Activated B cell treated with CpG ODN at 0.5 μM for 24 hours (primary cell): ENCODE results near the gene NR2C1. TPM values are rescaled to one million over a fixed set of nuclear protein-coding genes. Genes with fewer than 3 reads are reported as not detected.

Source experiments
- ATAC-seq: fragments of 200-7000 bp; cut with Tn5 transposase; one replicate; pipeline ENCODE4 v1.10.0; 2021; ENCODE audit warnings: low read depth, mild to moderate bottlenecking, moderate library complexity
- CTCF ChIA-PET: fragments of 350-600 bp; sonication (Branson Sonifier 250); formaldehyde crosslinking; loops from one replicate; lab custom pipeline; 2021; ENCODE audit warnings: antibody characterized with exemption; lab: Charles Lee
- POLR2A ChIA-PET: fragments of 350-600 bp; sonication (Branson Sonifier 250); formaldehyde crosslinking; loops from one replicate; lab custom pipeline; 2021; ENCODE audit warnings: antibody characterized with exemption; lab: Charles Lee
- DNase-seq: peaks from one replicate; pipeline ENCODE4 v3.0.0; 2022
- H3K27ac Mint-ChIP-seq: one replicate; pipeline ENCODE4 v1.8.0; 2020; ENCODE audit warnings: mixed read lengths
- H3K27me3 Mint-ChIP-seq: one replicate; pipeline ENCODE4 v1.8.0; 2021; ENCODE audit warnings: mixed read lengths
- H3K36me3 Mint-ChIP-seq: one replicate; pipeline ENCODE4 v1.8.0; 2021; ENCODE audit warnings: low read depth, mixed read lengths
- H3K4me1 Mint-ChIP-seq: one replicate; pipeline ENCODE4 v1.8.0; 2021; ENCODE audit warnings: mixed read lengths
- H3K4me3 Mint-ChIP-seq: one replicate; pipeline ENCODE4 v1.8.0; 2020; ENCODE audit warnings: mild to moderate bottlenecking, mixed read lengths
- H3K9me3 Mint-ChIP-seq: one replicate; pipeline ENCODE4 v1.8.0; 2020; ENCODE audit warnings: mixed read lengths
- CTCF ChIP-seq: fragments of 200-600 bp; IDR thresholded peaks from one replicate; pipeline ENCODE4 v1.8.0; 2022; ENCODE audit warnings: antibody characterized with exemption, mild to moderate bottlenecking
- intact Hi-C: fragments of 100-400 bp; cut with micrococcal nuclease; formaldehyde crosslinking; loops from one replicate; pipeline ENCODE4 v1.15.1; 2024
- total RNA-seq: library from RNA; stranded (reverse); gene quantifications from 2 replicates; pipeline ENCODE4 v1.2.3, GENCODE V29; 2022

The NR2C1 gene
- total RNA-seq, 1 donor from 2014 or later = 30.8 TPM

GRCh38 chr12:95057424-95057823 lies 16.0 kb downstream of the NR2C1 start:
- CTCF ChIA-PET = no interaction called here
- no peak for TF ChIP-seq CTCF
- H3K36me3 Mint-ChIP-seq = peaks cover 57% of the 10 kb centered on the region

GRCh38 chr12:95055057-95055456 lies 18.4 kb downstream of the NR2C1 start:
- Mint-ChIP-seq H3K9me3 (no peaks in the 10 kb centered on the region), H3K27me3 (no peaks in the 10 kb centered on the region), H3K27ac (no peak overlapping the region), H3K36me3 (peaks cover 60% of the 10 kb centered on the region), H3K4me3 (no peak overlapping the region), H3K4me1 (no peaks in the 10 kb centered on the region)
- CTCF ChIA-PET = no interaction called here
- DNase-seq (no peak), ATAC-seq (no peak)
- no peak for TF ChIP-seq CTCF
- POLR2A ChIA-PET = no interaction called here
- intact Hi-C loops = no loop called here

More at GRCh38 chr12:95057424-95057823, 16.0 kb downstream of the NR2C1 start:
- intact Hi-C loops = no loop called here
- Mint-ChIP-seq H3K9me3 (no peaks in the 10 kb centered on the region), H3K27ac (no peak overlapping the region), H3K27me3 (no peaks in the 10 kb centered on the region), H3K4me1 (no peaks in the 10 kb centered on the region), H3K4me3 (no peak overlapping the region)
- no peak for ATAC-seq
- no peak for DNase-seq
- POLR2A ChIA-PET = no interaction called here

- ChIA-PET CTCF (no interaction called here), POLR2A (no interaction called here)
- Mint-ChIP-seq H3K9me3 (no peaks in the 10 kb centered on the region), H3K27ac (no peak overlapping the region), H3K4me3 (no peak overlapping the region), H3K36me3 (peaks cover 59% of the 10 kb centered on the region), H3K4me1 (no peaks in the 10 kb centered on the region), H3K27me3 (no peaks in the 10 kb centered on the region)
- DNase-seq (no peak), ATAC-seq (no peak)
- no peak for TF ChIP-seq CTCF
- intact Hi-C loops = no loop called here
Observed at GRCh38 chr12:95054206-95054605, 19.2 kb downstream of the NR2C1 start.

- no peak for TF ChIP-seq CTCF
- Mint-ChIP-seq H3K4me1 (no peaks in the 10 kb centered on the region), H3K27me3 (no peaks in the 10 kb centered on the region), H3K4me3 (no peak overlapping the region), H3K9me3 (no peaks in the 10 kb centered on the region), H3K27ac (no peak overlapping the region), H3K36me3 (peaks cover 69% of the 10 kb centered on the region)
- ATAC-seq (no peak), DNase-seq (no peak)
- intact Hi-C loops = no loop called here
- CTCF ChIA-PET = no interaction called here
- POLR2A ChIA-PET = no interaction called here
Observed at GRCh38 chr12:95051241-95051640, 22.2 kb downstream of the NR2C1 start.

- Mint-ChIP-seq H3K4me3 (no peak overlapping the region), H3K27me3 (no peaks in the 10 kb centered on the region), H3K4me1 (peaks cover 2% of the 10 kb centered on the region), H3K9me3 (no peaks in the 10 kb centered on the region), H3K36me3 (peaks cover 50% of the 10 kb centered on the region), H3K27ac (no peak overlapping the region)
- ATAC-seq (no peak), DNase-seq (no peak)
- no peak for TF ChIP-seq CTCF
- intact Hi-C loops = no loop called here
- CTCF ChIA-PET = no interaction called here
- POLR2A ChIA-PET = no interaction called here
Observed at GRCh38 chr12:95037906-95038305, 35.5 kb downstream of the NR2C1 start.
